Subcutaneous abdominal adipose tissue (tissue), 5 donors: Measurements from ENCODE around the gene PLA2G2D.
"Not testable (repeated sequence)": the region's sequence is repeated elsewhere in the genome, so short reads cannot be mapped to it uniquely, and the experiment has no call there.

ENCODE experiments used
- H3K27ac ChIP-seq: one replicate; pipeline ENCODE4 v1.7.0; 2013; ENCODE audit warnings: low read depth, mild to moderate bottlenecking, inconsistent platforms, low read length, moderate library complexity
- H3K27me3 ChIP-seq, 5 donors: one replicate each; pipeline ENCODE4 v1.7.0; 2013; ENCODE audit warnings: low read length in 5 of 5, inconsistent platforms in 1 of 5; ENCODE audit not compliant: control insufficient read depth in 5 of 5, insufficient read depth in 4 of 5
- H3K36me3 ChIP-seq, 5 donors: one replicate each; pipeline ENCODE4 v1.7.0; 2013; ENCODE audit warnings: low read length in 5 of 5; ENCODE audit not compliant: control insufficient read depth in 5 of 5, insufficient read depth in 5 of 5
- H3K4me1 ChIP-seq, 5 donors: one replicate each; pipeline ENCODE4 v1.7.0; 2013; ENCODE audit warnings: low read length in 5 of 5, mild to moderate bottlenecking in 3 of 5, moderate library complexity in 1 of 5; ENCODE audit not compliant: control insufficient read depth in 5 of 5, insufficient read depth in 5 of 5
- H3K4me3 ChIP-seq, 5 donors: one replicate each; pipeline ENCODE4 v1.7.0; 2013; ENCODE audit warnings: low read length in 5 of 5, low read depth in 1 of 5
- H3K9ac ChIP-seq, 5 donors: one replicate each; pipeline ENCODE4 v1.7.0; 2013; ENCODE audit warnings: low read length in 5 of 5, mild to moderate bottlenecking in 4 of 5, moderate library complexity in 3 of 5
- H3K9me3 ChIP-seq, 5 donors: one replicate each; pipeline ENCODE4 v1.7.0; 2013; ENCODE audit warnings: low read length in 5 of 5; ENCODE audit not compliant: control insufficient read depth in 5 of 5
- donor health status: healthy.
- donor health status: healthy.
- donor health status: healthy.
- donor health status: healthy.
- donor health status: healthy.

PLA2G2D gene

DNA sequence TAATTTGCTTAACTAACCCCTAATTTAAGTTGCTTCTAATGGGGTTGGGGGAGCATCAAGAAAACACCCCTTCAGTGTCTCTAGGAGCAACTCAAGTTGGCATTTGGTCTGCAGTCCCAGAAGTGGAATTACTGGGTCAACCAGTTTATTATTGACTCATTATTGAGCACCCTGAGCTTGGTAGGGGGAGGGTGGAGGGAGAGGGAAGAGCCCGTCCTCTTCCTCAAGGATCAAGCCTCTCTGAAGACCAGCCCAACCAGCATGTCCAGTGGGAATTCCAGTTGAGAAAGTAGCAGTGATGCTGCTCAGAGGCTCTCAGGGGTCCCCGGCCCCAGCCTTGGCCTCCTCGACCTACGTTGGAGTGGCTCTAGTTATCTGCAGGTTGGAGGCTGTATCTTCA is 17.7 kb upstream of the PLA2G2D start:
- Histone ChIP-seq H3K4me1 (no peaks in the 10 kb centered on the region), H3K9me3 (no peaks in the 10 kb centered on the region), H3K9ac (no peak overlapping the region), H3K4me3 (no peak overlapping the region), H3K27me3 (peaks cover 0 to 8% (median 5%) of the 10 kb centered on the region in 5 donors), H3K27ac (no peak overlapping the region), H3K36me3 (no peaks in the 10 kb centered on the region)

- peaks cover 0 to 5% (median 2%) of the 10 kb centered on the region in 5 donors for H3K27me3 ChIP-seq
- H3K9me3 ChIP-seq: no peaks in the 10 kb centered on the region
- no peaks in the 10 kb centered on the region for H3K4me1 ChIP-seq
- no peak overlapping the region for H3K27ac ChIP-seq
- H3K4me3 ChIP-seq: no peak overlapping the region
- H3K36me3 ChIP-seq: no peaks in the 10 kb centered on the region
- H3K9ac ChIP-seq: no peak overlapping the region
Measured at GRCh38 chr1:20136249-20136648, 16.9 kb upstream of the PLA2G2D start.

- H3K36me3 ChIP-seq: no peaks in the 10 kb centered on the region
- H3K4me3 ChIP-seq: no peak overlapping the region
- no peaks in the 10 kb centered on the region for H3K27me3 ChIP-seq
- H3K27ac ChIP-seq: no peak overlapping the region
- H3K9me3 ChIP-seq: peaks cover 0 to under 1% (median 0%) of the 10 kb centered on the region in 5 donors
- no peak overlapping the region for H3K9ac ChIP-seq
- no peaks in the 10 kb centered on the region for H3K4me1 ChIP-seq
Measured at GRCh38 chr1:20134995-20135394, 15.7 kb upstream of the PLA2G2D start.

DNA sequence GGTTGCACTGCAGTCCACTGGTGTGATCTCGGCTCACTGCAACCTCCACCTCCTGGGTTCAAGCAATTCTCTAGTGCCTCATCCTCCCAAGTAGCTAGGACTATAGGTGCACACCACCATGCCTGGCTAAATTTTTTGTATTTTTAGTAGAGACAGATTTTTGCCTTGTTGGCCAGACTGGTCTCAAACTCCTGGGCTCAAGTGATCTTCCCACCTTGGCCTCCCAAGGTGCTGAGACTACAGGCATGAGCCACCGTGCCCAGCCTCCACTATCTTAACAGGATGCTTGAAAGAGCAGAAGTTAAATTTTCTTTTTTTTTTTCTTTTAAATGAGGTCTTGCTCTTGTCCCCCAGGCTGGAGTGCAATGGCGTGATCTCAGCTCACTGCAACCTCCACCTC is 11.2 kb upstream of the PLA2G2D start:
- not testable (repeated sequence) for H3K27me3 ChIP-seq, H3K9me3 ChIP-seq, H3K36me3 ChIP-seq, H3K9ac ChIP-seq, H3K4me3 ChIP-seq, H3K4me1 ChIP-seq, H3K27ac ChIP-seq

- H3K27me3 ChIP-seq: peaks cover 0 to 3% (median 0%) of the 10 kb centered on the region in 5 donors
- no peak overlapping the region for H3K27ac ChIP-seq
- no peak overlapping the region for H3K4me3 ChIP-seq
- H3K4me1 ChIP-seq: peaks cover 0 to 11% (median 0%) of the 10 kb centered on the region in 5 donors
- no peaks in the 10 kb centered on the region for H3K36me3 ChIP-seq
- H3K9me3 ChIP-seq: peaks cover 0 to 7% (median 0%) of the 10 kb centered on the region in 5 donors
- no peak overlapping the region for H3K9ac ChIP-seq
Measured at GRCh38 chr1:20126806-20127440, 7.6 kb upstream of the PLA2G2D start.

- H3K36me3 ChIP-seq: no peaks in the 10 kb centered on the region
- H3K27me3 ChIP-seq: peaks cover 0 to 9% (median 0%) of the 10 kb centered on the region in 5 donors
- H3K4me1 ChIP-seq: peaks cover 0 to 11% (median 0%) of the 10 kb centered on the region in 5 donors
- no peak overlapping the region for H3K9ac ChIP-seq
- no peak overlapping the region for H3K4me3 ChIP-seq
- H3K27ac ChIP-seq: no peak overlapping the region
- H3K9me3 ChIP-seq: peaks cover 0 to 7% (median 0%) of the 10 kb centered on the region in 5 donors
Measured at GRCh38 chr1:20126041-20126805, 6.9 kb upstream of the PLA2G2D start.

- Histone ChIP-seq H3K27me3 (peaks cover 0 to 9% (median 0%) of the 10 kb centered on the region in 5 donors), H3K9ac (no peak overlapping the region), H3K4me1 (peaks cover 0 to 11% (median 0%) of the 10 kb centered on the region in 5 donors), H3K9me3 (peaks cover 0 to 7% (median 0%) of the 10 kb centered on the region in 5 donors), H3K36me3 (no peaks in the 10 kb centered on the region), H3K27ac (no peak overlapping the region), H3K4me3 (no peak overlapping the region)
Measured at GRCh38 chr1:20125100-20125499, 5.8 kb upstream of the PLA2G2D start.

DNA sequence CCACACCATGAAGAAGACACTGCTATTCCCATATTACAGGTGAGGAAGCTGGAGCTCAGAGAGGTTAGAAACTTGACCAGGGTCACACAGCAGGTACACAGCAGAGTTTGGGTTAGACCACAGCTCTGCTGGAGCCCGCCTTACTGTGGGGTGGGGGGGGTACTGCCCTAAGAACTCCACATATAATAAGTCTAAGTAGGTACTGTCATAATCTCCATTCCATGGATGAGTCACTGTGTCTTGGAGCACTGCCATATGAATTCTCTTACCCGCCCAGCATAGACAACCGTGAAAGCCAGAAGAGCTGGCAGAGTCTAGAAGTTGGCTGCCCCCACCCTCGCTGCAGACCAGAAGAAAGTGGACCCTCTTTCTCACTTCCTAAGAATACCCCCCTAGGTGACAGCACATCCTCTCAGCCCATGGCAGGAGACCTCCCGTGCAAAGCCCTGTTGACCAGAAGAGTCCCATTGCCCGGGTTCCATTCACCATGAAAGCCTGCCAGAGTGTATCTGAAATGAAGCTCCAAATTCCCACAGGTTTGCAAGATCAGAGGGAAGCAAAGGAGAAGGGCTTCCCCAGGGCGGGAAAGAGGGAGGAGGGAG is 5.2 kb upstream of the PLA2G2D start:
- H3K36me3 ChIP-seq: no peaks in the 10 kb centered on the region
- no peak overlapping the region for H3K9ac ChIP-seq
- no peak overlapping the region for H3K4me3 ChIP-seq
- peaks cover 0 to 9% (median 0%) of the 10 kb centered on the region in 5 donors for H3K27me3 ChIP-seq
- H3K27ac ChIP-seq: no peak overlapping the region
- peaks cover 0 to 11% (median 0%) of the 10 kb centered on the region in 5 donors for H3K4me1 ChIP-seq
- H3K9me3 ChIP-seq: peaks cover 0 to 4% (median 0%) of the 10 kb centered on the region in 5 donors

DNA sequence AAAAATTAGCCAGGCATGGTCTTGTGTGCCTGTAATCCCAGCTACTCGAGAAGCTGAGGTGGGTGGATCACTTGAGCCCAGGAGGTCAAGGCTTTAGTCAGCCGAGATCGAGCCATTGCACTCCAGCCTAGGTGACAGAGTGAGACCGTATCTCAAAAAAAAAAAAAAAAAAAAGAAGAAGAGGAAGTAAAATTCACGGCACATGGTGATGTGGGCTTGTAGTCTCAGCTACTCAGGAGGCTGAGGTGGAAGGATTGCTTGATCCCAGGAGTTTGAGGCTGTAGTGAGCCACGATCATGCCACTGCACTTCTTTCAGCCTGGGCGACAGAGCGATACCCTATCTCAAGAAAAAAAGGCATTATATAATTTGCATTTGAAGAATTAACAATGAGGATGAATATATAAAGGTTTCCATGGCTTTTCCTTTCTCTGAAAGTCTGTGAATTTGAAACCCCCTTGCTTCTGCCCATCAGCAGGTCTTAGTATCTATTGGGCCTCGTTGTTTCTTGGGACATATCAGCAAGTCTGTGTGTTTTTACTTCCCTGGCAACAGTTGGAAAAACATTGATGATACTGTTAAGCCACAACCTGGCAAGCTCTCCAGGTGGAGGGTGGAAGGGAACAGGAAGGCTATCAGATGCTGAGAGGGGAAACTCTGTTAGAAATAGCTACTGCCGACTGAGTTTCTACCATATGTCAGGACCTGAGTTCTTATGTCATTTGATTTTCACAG is 4.6 kb upstream of the PLA2G2D start:
- Histone ChIP-seq H3K27me3 (peaks cover 0 to 9% (median 0%) of the 10 kb centered on the region in 5 donors), H3K9ac (no peak overlapping the region), H3K36me3 (no peaks in the 10 kb centered on the region), H3K4me1 (peaks cover 0 to 11% (median 0%) of the 10 kb centered on the region in 5 donors), H3K4me3 (no peak overlapping the region), H3K27ac (no peak overlapping the region), H3K9me3 (peaks cover 0 to under 1% (median 0%) of the 10 kb centered on the region in 5 donors)
